IPS-20b (cell line): ENCODE results near the gene SMG5.

Source experiments
- H3K27ac ChIP-seq: one replicate; pipeline ENCODE4 v1.5.1; 2013; ENCODE audit warnings: low read length
- H3K27me3 ChIP-seq: 2 replicates; pipeline ENCODE4 v1.6.1; 2013; ENCODE audit warnings: mild to moderate bottlenecking, low read length, inconsistent platforms; ENCODE audit not compliant: insufficient read depth
- H3K36me3 ChIP-seq: 2 replicates; pipeline ENCODE4 v1.6.1; 2013; ENCODE audit warnings: low read depth, mild to moderate bottlenecking, inconsistent platforms, low read length, moderate library complexity; ENCODE audit not compliant: insufficient read depth
- H3K4me1 ChIP-seq: 2 replicates; pipeline ENCODE4 v1.6.1; 2013; ENCODE audit warnings: mild to moderate bottlenecking, control low read depth, inconsistent platforms, low read length, moderate library complexity; ENCODE audit not compliant: insufficient read depth
- H3K4me3 ChIP-seq: 2 replicates; pipeline ENCODE4 v1.5.1; 2013; ENCODE audit warnings: mild to moderate bottlenecking, low read length, inconsistent platforms
- H3K9ac ChIP-seq: 2 replicates; pipeline ENCODE4 v1.6.1; 2013; ENCODE audit warnings: low read depth, mild to moderate bottlenecking, inconsistent platforms, low read length, moderate library complexity
- H3K9me3 ChIP-seq: 2 replicates; pipeline ENCODE4 v1.6.1; 2013; ENCODE audit warnings: mild to moderate bottlenecking, low read depth, low read length, inconsistent platforms; ENCODE audit not compliant: insufficient read depth

The SMG5 gene

GRCh38 chr1:156204686-156205085 lies 77.9 kb downstream of the SMG5 start:
- no peak overlapping the region for H3K9ac ChIP-seq
- H3K9me3 ChIP-seq: no peaks in the 10 kb centered on the region
- no peak overlapping the region for H3K27ac ChIP-seq
- H3K36me3 ChIP-seq: peaks cover 49% of the 10 kb centered on the region
- no peak overlapping the region for H3K4me3 ChIP-seq
- H3K4me1 ChIP-seq: peaks cover 6% of the 10 kb centered on the region; the same call in 1 of the 2 replicates
- no peaks in the 10 kb centered on the region for H3K27me3 ChIP-seq

GRCh38 chr1:156203331-156203730 lies 79.3 kb downstream of the SMG5 start:
- no peaks in the 10 kb centered on the region for H3K9me3 ChIP-seq
- peaks cover under 1% of the 10 kb centered on the region; the same call in 1 of the 2 replicates for H3K4me1 ChIP-seq
- peaks cover 46% of the 10 kb centered on the region for H3K36me3 ChIP-seq
- H3K4me3 ChIP-seq: no peak overlapping the region
- H3K27ac ChIP-seq: no peak overlapping the region
- no peak overlapping the region for H3K9ac ChIP-seq
- H3K27me3 ChIP-seq: no peaks in the 10 kb centered on the region

- Histone ChIP-seq H3K4me3 (no peak overlapping the region), H3K9me3 (no peaks in the 10 kb centered on the region), H3K27me3 (no peaks in the 10 kb centered on the region), H3K27ac (no peak overlapping the region), H3K9ac (no peak overlapping the region), H3K4me1 (peaks cover 4% of the 10 kb centered on the region; the same call in 1 of the 2 replicates), H3K36me3 (peaks cover 39% of the 10 kb centered on the region)
These were observed 82.6 kb downstream of the SMG5 start for GRCh38 chr1:156200044-156200443.
